GM19099 (cell line): ENCODE data around the gene UGT1A4.

Experiments
- POLR2A ChIP-seq: IDR thresholded peaks from 3 replicates; pipeline ENCODE4 v1.6.1; 2011; ENCODE audit warnings: low read depth; ENCODE audit not compliant: insufficient read length; ENCODE audit errors: extremely low read depth

UGT1A4 gene

DNA sequence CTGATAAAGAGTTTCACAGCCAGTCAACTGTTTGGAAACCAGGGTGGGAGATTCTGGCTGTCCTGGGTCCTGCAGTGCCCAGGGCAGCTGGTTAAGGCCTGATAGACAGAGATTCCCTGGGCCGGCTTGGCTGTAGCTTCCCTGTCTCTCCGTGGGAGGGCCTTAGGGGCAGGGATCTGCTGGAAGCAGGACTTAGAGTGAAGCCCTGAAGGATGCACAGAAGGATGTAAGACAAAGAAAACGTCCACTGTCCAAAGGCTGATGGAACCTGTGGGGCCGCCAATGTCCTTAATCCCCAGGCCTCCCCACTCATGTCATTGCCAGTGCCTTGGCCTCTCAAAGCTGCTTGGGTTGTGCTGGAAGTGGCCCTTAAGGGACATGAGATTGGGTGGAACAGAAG, 92.6 kb downstream of the UGT1A4 start:
- no peak for TF ChIP-seq POLR2A

DNA sequence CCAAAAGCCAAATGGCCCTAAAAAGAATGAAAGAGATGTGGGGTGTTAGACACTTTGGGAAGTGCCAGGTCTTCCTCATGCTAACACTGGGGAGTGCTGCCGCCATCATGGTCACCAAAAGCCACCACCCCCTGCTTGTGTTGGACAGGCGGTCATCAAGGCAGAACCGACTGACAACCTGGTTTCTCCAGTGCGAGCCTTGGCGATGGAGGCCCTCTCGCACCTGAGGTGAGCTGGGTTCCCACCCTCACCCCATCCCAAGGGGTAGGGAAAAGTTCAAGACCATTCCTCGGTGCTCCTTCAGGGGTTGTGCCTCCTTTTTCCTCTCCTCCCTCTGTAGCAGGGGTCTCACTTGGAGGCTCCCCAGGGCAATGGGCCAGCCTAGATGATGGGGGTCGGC, 93.2 kb downstream of the UGT1A4 start:
- TF ChIP-seq POLR2A: no peak

DNA sequence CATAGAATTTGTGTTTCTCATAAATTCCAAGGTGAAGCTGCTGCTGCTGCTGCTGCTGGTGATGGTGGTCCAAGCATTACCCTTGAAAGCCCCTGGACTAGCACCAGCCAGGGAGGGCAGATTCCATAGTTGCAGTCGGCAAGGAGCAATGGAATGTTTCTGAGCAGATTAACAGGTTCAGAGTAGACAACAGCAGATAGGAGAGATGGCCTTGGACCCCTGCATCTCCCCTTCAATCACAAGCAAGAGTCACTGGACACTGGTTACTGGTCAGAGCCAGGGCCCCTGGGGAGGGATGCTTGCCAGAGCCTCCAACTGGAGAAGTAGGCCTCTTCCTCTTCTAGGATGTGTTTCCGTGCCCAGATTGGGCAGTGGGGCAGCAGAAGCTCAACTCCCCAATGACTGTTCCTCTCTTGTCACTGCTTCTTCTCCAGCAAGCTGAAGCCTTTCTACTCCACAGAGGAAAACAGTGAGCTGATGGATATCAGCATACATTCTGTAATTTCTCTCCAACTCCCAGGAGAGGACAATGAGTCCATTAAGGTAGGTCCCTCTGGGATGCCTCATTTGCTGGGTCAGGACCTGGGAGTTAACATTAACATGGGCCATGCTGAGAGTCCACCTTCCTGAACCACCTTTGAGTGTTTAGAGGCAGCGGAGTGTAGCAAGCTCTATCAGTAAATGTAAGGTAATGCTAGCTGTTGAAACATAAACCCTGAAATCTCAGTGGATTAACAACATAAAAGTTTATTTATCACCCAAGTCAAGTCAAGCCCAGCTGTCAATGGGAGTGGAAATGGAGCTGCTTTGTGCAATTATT, 94.9 kb downstream of the UGT1A4 start:
- TF ChIP-seq POLR2A: no peak

GRCh38 chr2:233814056-233814835, 95.7 kb downstream of the UGT1A4 start:
- TF ChIP-seq POLR2A: no peak

DNA sequence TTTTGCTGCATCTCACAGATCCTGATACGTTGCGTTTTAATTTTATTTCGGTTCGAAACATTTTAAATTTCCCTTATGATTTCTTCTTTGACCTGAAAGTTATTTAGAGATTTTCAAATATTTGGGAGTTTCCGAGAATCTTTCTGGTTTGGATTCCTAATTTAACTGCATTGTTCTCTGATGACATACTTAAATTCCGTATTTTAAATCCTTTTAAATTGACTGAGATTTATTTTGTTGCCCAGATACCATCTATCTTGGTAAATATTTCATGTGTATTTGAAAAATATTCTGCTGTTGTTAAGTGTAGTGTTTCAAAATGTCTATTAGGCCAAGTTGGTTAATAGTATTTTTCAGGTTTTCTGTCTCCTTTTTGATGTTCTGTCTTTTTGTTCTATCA, 97.3 kb downstream of the UGT1A4 start:
- TF ChIP-seq POLR2A: no peak

- TF ChIP-seq POLR2A: no peak
These were observed 97.8 kb downstream of the UGT1A4 start for GRCh38 chr2:233816334-233816733.

- no peak for TF ChIP-seq POLR2A
These were observed 98.2 kb downstream of the UGT1A4 start for GRCh38 chr2:233816771-233817170.

- TF ChIP-seq POLR2A: no peak
These were observed 98.9 kb downstream of the UGT1A4 start for GRCh38 chr2:233817361-233817911.

DNA sequence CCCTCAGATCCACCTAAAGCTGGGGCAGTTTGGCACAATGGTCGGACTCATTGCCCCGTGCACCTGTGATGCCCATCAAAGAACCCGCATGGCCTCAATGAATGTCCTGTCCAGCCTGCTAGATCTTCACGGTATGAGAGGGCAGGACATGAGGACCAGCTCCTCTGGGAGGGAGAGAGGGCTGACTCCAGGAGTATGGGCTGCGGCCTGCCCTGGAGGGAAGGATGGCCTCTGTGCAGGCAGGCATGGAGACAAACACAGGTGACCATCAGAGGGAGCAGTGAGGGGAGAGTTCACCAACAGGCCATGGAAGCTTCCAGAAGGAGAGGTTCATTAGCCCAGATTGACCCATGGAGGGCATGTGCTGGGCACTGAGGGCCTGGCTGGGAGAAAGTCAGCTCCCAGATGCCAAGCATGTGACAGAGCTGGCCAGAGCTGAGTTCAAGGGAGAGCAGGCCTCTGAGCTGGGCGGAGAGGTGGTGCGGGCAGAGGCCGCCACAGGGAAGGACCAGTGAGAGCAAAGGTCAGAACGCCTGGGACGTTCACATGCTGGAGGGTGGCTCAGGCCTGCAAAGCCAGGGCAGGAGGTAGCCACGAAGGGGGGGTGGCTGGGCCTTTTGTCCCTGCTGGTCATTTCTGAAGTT, 99.6 kb downstream of the UGT1A4 start:
- no peak for TF ChIP-seq POLR2A

DNA sequence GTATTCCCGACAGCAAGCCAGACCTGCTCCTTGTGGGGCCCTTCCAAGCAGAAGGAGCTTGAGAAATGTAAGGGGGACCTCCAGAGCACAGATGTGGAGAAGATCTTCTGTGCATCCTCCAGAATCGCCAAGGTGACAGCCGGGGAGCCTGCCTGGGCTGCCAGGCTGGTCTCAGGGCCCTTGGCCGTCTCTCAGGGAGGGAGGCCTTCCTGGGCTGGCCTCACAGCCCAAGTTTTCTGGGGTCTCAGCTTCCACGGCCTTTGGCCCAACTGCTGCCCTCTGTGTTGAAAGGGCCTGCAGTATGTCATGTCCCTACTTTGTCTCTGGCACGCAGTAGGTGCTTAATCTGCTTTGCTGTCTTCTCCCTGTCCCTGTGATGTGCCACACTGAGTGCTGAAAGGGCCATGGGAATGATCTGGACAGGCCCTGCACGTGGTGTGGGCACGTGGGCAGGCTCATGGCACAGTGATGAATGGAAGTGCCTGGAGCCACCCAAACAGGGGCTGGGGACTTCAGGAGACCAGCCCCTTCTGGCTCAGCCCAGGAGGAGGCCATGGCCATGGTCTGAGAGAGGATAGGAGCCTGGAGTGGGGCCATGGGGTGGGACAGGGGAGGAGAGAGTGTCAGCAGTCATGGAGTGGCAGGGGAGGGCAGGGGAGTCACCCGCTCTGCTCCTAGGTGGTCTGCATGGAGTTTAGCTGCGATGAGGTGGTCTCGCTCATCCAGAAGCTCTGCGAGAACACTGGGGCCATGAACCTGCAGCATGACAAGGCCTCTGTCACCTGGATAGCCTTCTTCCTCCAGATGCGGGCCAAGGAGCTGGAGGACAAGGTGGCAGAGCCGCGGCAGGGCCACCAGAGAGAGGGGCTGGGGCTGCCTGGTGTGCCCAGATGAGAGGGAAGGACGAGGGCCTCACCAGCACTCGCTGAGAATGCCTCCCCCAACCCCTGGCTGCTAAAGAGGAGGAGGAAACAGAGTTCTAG, 100.4 kb downstream of the UGT1A4 start:
- no peak for TF ChIP-seq POLR2A

GRCh38 chr2:233819884-233820773, 101.6 kb downstream of the UGT1A4 start:
- no peak for TF ChIP-seq POLR2A

DNA sequence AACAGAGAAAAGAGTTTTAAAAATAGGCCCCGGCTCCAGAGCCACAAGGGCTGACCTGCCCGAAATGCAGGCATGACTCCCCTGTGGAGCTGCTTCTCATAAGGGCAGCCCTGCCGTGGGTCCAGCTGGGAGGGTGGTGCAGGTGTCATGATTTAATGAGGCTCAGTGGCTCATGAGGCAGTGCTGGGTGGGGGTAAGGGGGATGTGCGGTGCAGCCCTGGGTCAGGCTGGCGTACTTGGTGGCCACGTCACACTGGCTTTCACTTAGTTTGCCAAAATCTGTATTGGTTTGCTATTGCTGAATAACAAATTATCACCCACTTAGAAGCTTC, 102.2 kb downstream of the UGT1A4 start:
- no peak for TF ChIP-seq POLR2A

- TF ChIP-seq POLR2A: no peak
These were observed 102.7 kb downstream of the UGT1A4 start for GRCh38 chr2:233821196-233821595.
